HCT116 (cell line): Measurements from ENCODE around the gene ARHGAP9. TPM values are rescaled to one million over a fixed set of nuclear protein-coding genes. Genes with fewer than 3 reads are reported as not detected.
A peak's percentile ranks its signal among the peaks of the same experiment; 100 is the strongest.

Experiments
- ATAC-seq: fragments of 200-7000 bp; cut with Tn5 transposase; 2 replicates; pipeline ENCODE4 v1.9.1; 2020; ENCODE audit warnings: mild to moderate bottlenecking, moderate library complexity
- BruUV-seq: library from RNA; stranded (reverse); fragments of 400-500 nt; replicated peaks from 2 replicates; lab custom pipeline; 2021; lab: Mats Ljungman, UMichigan
- CTCF ChIA-PET: fragments of 300-600 bp; sonication (Branson Sonifier 250); formaldehyde crosslinking; loops from one replicate; lab custom pipeline; 2021; ENCODE audit warnings: antibody characterized with exemption; lab: Charles Lee
- POLR2A ChIA-PET: fragments of 300-600, 350-600 bp; sonication (Branson Sonifier 250); formaldehyde crosslinking; loops from one replicate; lab custom pipeline; 2021; ENCODE audit warnings: antibody characterized with exemption; lab: Charles Lee
- RAD21 ChIA-PET, 2 experiments: fragments of 300-600 bp; sonication (Branson Sonifier 250); formaldehyde crosslinking; loops; one replicate each; lab custom pipeline; 2023; ENCODE audit warnings: low total read pairs in 2 of 2; ENCODE audit not compliant: uncharacterized antibody in 2 of 2, unreplicated experiment in 2 of 2, low non-redundant PET in 1 of 2; lab: Charles Lee
- DNase-seq: peaks from one replicate; pipeline ENCODE4 v3.0.0-alpha.2; 2010; ENCODE audit warnings: low read depth, low spot score
- H2AFZ ChIP-seq: fragments of 200-600 bp; shearing (Covaris generic), sonication (generic); 2 replicates; pipeline ENCODE4 v1.6.1; 2017; ENCODE audit warnings: low read depth, mixed run types, mixed read lengths, antibody characterized with exemption, low read length; ENCODE audit not compliant: poor library complexity, severe bottlenecking
- H3K27ac ChIP-seq: 2 replicates; pipeline ENCODE4 v1.5.1; 2012; ENCODE audit warnings: low read depth, low read length
- H3K27me3 ChIP-seq: fragments of 200-600 bp; sonication (generic); 2 replicates; pipeline ENCODE4 v1.6.1; 2016; ENCODE audit warnings: mixed run types, low read length, mixed read lengths; ENCODE audit not compliant: insufficient read depth
- H3K36me3 ChIP-seq, 2 experiments: fragments of 200-500 bp in 1 of 2; fragments of 200-600 bp in 1 of 2; sonication (Bioruptor generic) in 1 of 2; sonication (generic) in 1 of 2; 2 replicates each; pipeline versions ENCODE4 v1.5.1 to v1.6.1; 2014 to 2016; ENCODE audit warnings: low read length in 2 of 2, inconsistent platforms in 1 of 2, mixed read lengths in 1 of 2, mixed run types in 1 of 2; ENCODE audit not compliant: insufficient read depth in 2 of 2, control insufficient read depth in 1 of 2
- H3K4me1 ChIP-seq, 2 experiments: fragments of 200-600 bp in 1 of 2; sonication (generic) in 1 of 2; 2 replicates each; pipeline versions ENCODE4 v1.5.1 to v1.6.1; 2012 to 2017; ENCODE audit warnings: low read length in 2 of 2, inconsistent platforms in 1 of 2, mild to moderate bottlenecking in 1 of 2, mixed read lengths in 1 of 2, mixed run types in 1 of 2, moderate library complexity in 1 of 2; ENCODE audit not compliant: insufficient read depth in 2 of 2, control insufficient read depth in 1 of 2
- H3K4me2 ChIP-seq: fragments of 200-600 bp; sonication (generic); 2 replicates; pipeline ENCODE4 v1.6.1; 2017; ENCODE audit warnings: mixed run types, low read length, mixed read lengths
- H3K4me3 ChIP-seq, 2 experiments: fragments of 200-600 bp in 1 of 2; sonication (generic) in 1 of 2; replicated peaks in 1 of 2; 2 replicates each; pipeline ENCODE4 v1.5.1; 2011 to 2016; ENCODE audit warnings: low read length in 2 of 2, control low read depth in 1 of 2, low read depth in 1 of 2, mild to moderate bottlenecking in 1 of 2, mixed read lengths in 1 of 2, mixed run types in 1 of 2
- H3K79me2 ChIP-seq: fragments of 200-600 bp; sonication (generic); 2 replicates; pipeline ENCODE4 v1.6.1; 2017; ENCODE audit warnings: mild to moderate bottlenecking, mixed run types, low read length, moderate library complexity, mixed read lengths; ENCODE audit not compliant: insufficient read depth
- H3K9ac ChIP-seq: fragments of 200-600 bp; sonication (generic); 2 replicates; pipeline ENCODE4 v1.6.1; 2016; ENCODE audit warnings: low read length, mixed read lengths
- H3K9me2 ChIP-seq: fragments of 200-600 bp; sonication (generic), shearing (Covaris generic); 2 replicates; pipeline ENCODE4 v1.6.1; 2017; ENCODE audit warnings: mixed run types, mild to moderate bottlenecking, moderate library complexity; ENCODE audit not compliant: insufficient read depth
- H3K9me3 ChIP-seq, 2 experiments: fragments of 200-500 bp in 1 of 2; fragments of 200-600 bp in 1 of 2; sonication (Bioruptor generic) in 1 of 2; sonication (generic) in 1 of 2; 2 replicates each; pipeline ENCODE4 v1.6.1; 2014 to 2017; ENCODE audit warnings: low read length in 2 of 2, mixed read lengths in 2 of 2, inconsistent platforms in 1 of 2, low read depth in 1 of 2, mild to moderate bottlenecking in 1 of 2, mixed run types in 1 of 2, moderate library complexity in 1 of 2; ENCODE audit not compliant: control insufficient read depth in 1 of 2, insufficient read depth in 1 of 2
- H4K20me1 ChIP-seq: fragments of 200-600 bp; sonication (generic), shearing (Covaris generic); 2 replicates; pipeline ENCODE4 v1.6.1; 2017; ENCODE audit warnings: mixed run types, mild to moderate bottlenecking, moderate library complexity; ENCODE audit not compliant: insufficient read depth
- CBX3 ChIP-seq: IDR thresholded peaks from 2 replicates; pipeline ENCODE4 v1.6.1; 2012; ENCODE audit warnings: low read depth
- CEBPB ChIP-seq: IDR thresholded peaks from 2 replicates; pipeline ENCODE4 v1.6.1; 2012; ENCODE audit warnings: low read depth
- EGR1 ChIP-seq: IDR thresholded peaks from 2 replicates; pipeline ENCODE4 v1.6.1; 2012; ENCODE audit warnings: low read depth
- EZH2 ChIP-seq: fragments of 200-600 bp; sonication (generic); IDR thresholded peaks from 2 replicates; pipeline ENCODE4 v1.6.1; 2017; ENCODE audit warnings: antibody characterized with exemption, mixed run types
- EZH2phosphoT487 ChIP-seq: fragments of 200-600 bp; IDR thresholded peaks from 2 replicates; pipeline ENCODE4 v1.6.1; 2018; ENCODE audit warnings: antibody characterized with exemption, borderline replicate concordance
- FOSL1 ChIP-seq: IDR thresholded peaks from 2 replicates; pipeline ENCODE4 v1.6.1; 2012; ENCODE audit warnings: low read depth
- JUND ChIP-seq: IDR thresholded peaks from 2 replicates; pipeline ENCODE4 v1.6.1; 2012
- POLR2A ChIP-seq: IDR thresholded peaks from 2 replicates; pipeline ENCODE4 v1.7.0; 2011; ENCODE audit warnings: borderline replicate concordance; ENCODE audit not compliant: insufficient read depth, insufficient read length; ENCODE audit errors: extremely low read depth
- POLR2AphosphoS5 ChIP-seq: IDR thresholded peaks from 2 replicates; pipeline ENCODE4 v1.6.1; 2011; ENCODE audit warnings: mild to moderate bottlenecking, low read depth, low read length, moderate library complexity
- SIN3A ChIP-seq: IDR thresholded peaks from 2 replicates; pipeline ENCODE4 v1.6.1; 2012; ENCODE audit warnings: low read depth
- SRF ChIP-seq: IDR thresholded peaks from 2 replicates; pipeline ENCODE4 v1.6.1; 2012; ENCODE audit warnings: low read depth
- TCF7L2 ChIP-seq: IDR thresholded peaks from 2 replicates; pipeline ENCODE4 v1.7.0; 2011; ENCODE audit warnings: borderline replicate concordance, inconsistent platforms; ENCODE audit not compliant: insufficient read depth, insufficient read length; ENCODE audit errors: extremely low read depth
- YY1 ChIP-seq: IDR thresholded peaks from 2 replicates; pipeline ENCODE4 v1.6.1; 2011; ENCODE audit warnings: low read length, low read depth, moderate library complexity, mild to moderate bottlenecking; ENCODE audit not compliant: insufficient replicate concordance; ENCODE audit errors: extremely low read depth
- ZNF274 ChIP-seq: fragments of 200-500 bp; sonication (Bioruptor generic); IDR thresholded peaks from 2 replicates; pipeline ENCODE4 v1.6.1; 2014; ENCODE audit warnings: mild to moderate bottlenecking, low read depth, low read length, inconsistent platforms
- intact Hi-C: fragments of 100-400 bp; cut with micrococcal nuclease; formaldehyde crosslinking; loops from 2 replicates; pipeline ENCODE4 v1.10.0; 2022
- total RNA-seq: library from RNA; stranded (reverse); gene quantifications from one replicate; pipeline ENCODE4 v1.2.1, GENCODE V29; 2021; ENCODE audit not compliant: unreplicated experiment
- TF ChIP-seq, protein P1 (sequence below): IDR thresholded peaks from 2 replicates; pipeline ENCODE4 v1.6.1; 2011; ENCODE audit warnings: mild to moderate bottlenecking, low read length, moderate library complexity; ENCODE audit not compliant: insufficient replicate concordance; ENCODE audit errors: extremely low read depth
- TF ChIP-seq, protein P2 (sequence below): IDR thresholded peaks from 2 replicates; pipeline ENCODE4 v1.6.1; 2012

The ARHGAP9 gene
- total RNA-seq, 1 experiment from 2014 or later = 0.84 TPM

DNA sequence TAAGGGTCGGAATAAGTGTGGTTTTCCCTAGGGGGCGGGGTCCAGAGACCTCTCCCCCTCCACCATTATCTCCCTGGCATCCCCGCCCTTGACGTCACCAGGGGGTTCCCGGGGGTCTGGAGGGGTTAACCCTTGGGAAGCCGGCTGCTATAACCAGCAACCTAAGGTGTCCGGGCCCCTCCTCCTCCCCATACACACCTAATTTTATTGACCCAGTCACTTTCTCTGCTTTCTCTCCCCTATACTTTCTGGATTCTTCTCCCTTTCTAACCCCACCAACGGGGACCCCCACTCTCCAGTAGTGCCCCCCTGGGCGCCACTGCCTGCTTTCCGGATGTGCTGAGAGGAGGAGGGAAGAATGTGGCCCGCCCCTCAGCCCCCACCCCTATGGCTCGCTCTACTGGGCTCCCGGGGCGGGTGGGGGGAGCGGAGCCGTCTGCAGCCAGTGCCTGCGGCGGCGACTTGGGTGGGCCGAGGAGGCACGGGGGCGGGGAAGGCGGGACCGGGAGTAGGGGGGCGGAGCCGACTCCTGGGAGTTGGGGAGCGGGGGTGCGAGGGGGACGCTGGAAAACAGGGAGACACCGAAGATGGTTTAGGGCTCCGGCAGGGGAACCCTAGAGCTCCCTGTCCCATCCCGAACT is 18.3 kb downstream of the ARHGAP9 start:
- Histone ChIP-seq H3K27ac (peak overlapping the region; percentile 65), H3K9me2 (no peaks in the 10 kb centered on the region), H4K20me1 (no peaks in the 10 kb centered on the region)
- TF ChIP-seq JUND (no peak), CBX3 (no peak), POLR2A (no peak), FOSL1 (no peak), YY1 (no peak), EZH2phosphoT487 (no peak), CEBPB (no peak)
- TF ChIP-seq, all 23 proteins: peak for 0
- DNase-seq = no peak
- ChIA-PET CTCF (interaction anchor here (1.2 to 1.7 kb wide), 2 partner anchors 9 to 218 kb away, joined by 3 to 7 read pairs; no protein-coding TSS in a partner anchor), RAD21 (no interaction called here), POLR2A (interaction anchor here (0.5 kb wide), 1 partner anchor 106 kb away, joined by 3 read pairs; no protein-coding TSS in a partner anchor)
- Histone ChIP-seq H3K4me2 (peak overlapping the region; percentile 99), H3K9me3 (no peaks in the 10 kb centered on the region), H3K4me3 (peak overlapping the region; percentile 75), H3K27me3 (no peaks in the 10 kb centered on the region), H3K36me3 (no peaks in the 10 kb centered on the region), H3K9ac (peak overlapping the region; percentile 56), H3K4me1 (peaks cover 20 to 49% of the 10 kb centered on the region in 2 experiments), H2AFZ (no peak overlapping the region), H3K79me2 (no peaks in the 10 kb centered on the region)
- no TSS peak for BruUV-seq
- intact Hi-C loops = loop anchor here (5.0 kb wide), 1 partner anchor 374 kb away; the partner anchor contains the start of gene NAB2
- ATAC-seq = peak; percentile 51

DNA sequence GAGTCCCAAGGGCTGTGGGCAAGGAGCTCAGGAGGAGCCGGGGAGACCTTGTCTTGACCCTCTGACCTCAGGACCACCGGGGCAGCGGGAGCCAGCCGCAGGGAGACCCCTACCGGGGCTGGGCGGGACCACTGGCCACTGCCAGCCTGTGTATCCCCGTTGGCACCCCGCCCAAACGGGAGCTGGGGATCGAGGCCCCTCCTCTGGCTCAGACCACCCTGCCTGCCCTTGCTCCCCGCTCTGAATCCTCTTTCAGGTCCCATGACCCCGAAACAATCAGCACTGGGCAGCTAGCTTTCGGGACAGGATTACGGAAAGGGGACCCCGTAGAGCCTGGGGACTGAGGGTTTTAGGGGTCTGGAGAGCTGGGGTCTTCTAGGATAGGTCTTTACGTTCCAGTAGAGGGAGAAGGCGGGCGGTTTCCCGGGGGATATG is 18.8 kb downstream of the ARHGAP9 start:
- DNase-seq = no peak
- ChIA-PET RAD21 (no interaction called here), POLR2A (interaction anchor here (0.5 kb wide), 1 partner anchor 107 kb away, joined by 3 read pairs; no protein-coding TSS in a partner anchor), CTCF (interaction anchor here (1.2 kb wide), 2 partner anchors 8 to 196 kb away, joined by 3 read pairs; no protein-coding TSS in a partner anchor)
- Histone ChIP-seq H3K4me1 (peaks cover 22 to 54% of the 10 kb centered on the region in 2 experiments), H3K4me3 (peak overlapping the region; percentile 75), H3K27ac (peak overlapping the region; percentile 45; the same call in 1 of the 2 replicates), H3K9me2 (no peaks in the 10 kb centered on the region), H3K36me3 (no peaks in the 10 kb centered on the region), H3K9ac (peak overlapping the region; percentile 56), H3K79me2 (no peaks in the 10 kb centered on the region), H4K20me1 (no peaks in the 10 kb centered on the region), H3K27me3 (no peaks in the 10 kb centered on the region), H3K9me3 (no peaks in the 10 kb centered on the region), H3K4me2 (peak overlapping the region; percentile 99), H2AFZ (no peak overlapping the region)
- BruUV-seq = no TSS peak
- ATAC-seq = no peak
- intact Hi-C loops = loop anchor here (5.0 kb wide), 1 partner anchor 374 kb away; the partner anchor contains the start of gene NAB2
- TF ChIP-seq CBX3 (no peak), POLR2AphosphoS5 (no peak), SIN3A (no peak), EGR1 (no peak), EZH2phosphoT487 (no peak), SRF (no peak), TCF7L2 (no peak), FOSL1 (no peak), POLR2A (no peak), ZNF274 (no peak), YY1 (no peak), JUND (no peak), EZH2 (no peak)
- TF ChIP-seq, protein P1, sequence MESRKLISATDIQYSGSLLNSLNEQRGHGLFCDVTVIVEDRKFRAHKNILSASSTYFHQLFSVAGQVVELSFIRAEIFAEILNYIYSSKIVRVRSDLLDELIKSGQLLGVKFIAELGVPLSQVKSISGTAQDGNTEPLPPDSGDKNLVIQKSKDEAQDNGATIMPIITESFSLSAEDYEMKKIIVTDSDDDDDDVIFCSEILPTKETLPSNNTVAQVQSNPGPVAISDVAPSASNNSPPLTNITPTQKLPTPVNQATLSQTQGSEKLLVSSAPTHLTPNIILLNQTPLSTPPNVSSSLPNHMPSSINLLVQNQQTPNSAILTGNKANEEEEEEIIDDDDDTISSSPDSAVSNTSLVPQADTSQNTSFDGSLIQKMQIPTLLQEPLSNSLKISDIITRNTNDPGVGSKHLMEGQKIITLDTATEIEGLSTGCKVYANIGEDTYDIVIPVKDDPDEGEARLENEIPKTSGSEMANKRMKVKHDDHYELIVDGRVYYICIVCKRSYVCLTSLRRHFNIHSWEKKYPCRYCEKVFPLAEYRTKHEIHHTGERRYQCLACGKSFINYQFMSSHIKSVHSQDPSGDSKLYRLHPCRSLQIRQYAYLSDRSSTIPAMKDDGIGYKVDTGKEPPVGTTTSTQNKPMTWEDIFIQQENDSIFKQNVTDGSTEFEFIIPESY = no peak
- TF ChIP-seq, protein P2, sequence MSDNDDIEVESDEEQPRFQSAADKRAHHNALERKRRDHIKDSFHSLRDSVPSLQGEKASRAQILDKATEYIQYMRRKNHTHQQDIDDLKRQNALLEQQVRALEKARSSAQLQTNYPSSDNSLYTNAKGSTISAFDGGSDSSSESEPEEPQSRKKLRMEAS = no peak
